GM19351 (cell line): ENCODE measurements around the gene FOXF1.

Experiments
- ATAC-seq: cut with Tn5 transposase; IDR thresholded peaks from one replicate; pipeline ENCODE4 v1.9.1; 2021; ENCODE audit warnings: mild to moderate bottlenecking, moderate library complexity; ENCODE audit not compliant: unreplicated experiment

FOXF1 gene

DNA sequence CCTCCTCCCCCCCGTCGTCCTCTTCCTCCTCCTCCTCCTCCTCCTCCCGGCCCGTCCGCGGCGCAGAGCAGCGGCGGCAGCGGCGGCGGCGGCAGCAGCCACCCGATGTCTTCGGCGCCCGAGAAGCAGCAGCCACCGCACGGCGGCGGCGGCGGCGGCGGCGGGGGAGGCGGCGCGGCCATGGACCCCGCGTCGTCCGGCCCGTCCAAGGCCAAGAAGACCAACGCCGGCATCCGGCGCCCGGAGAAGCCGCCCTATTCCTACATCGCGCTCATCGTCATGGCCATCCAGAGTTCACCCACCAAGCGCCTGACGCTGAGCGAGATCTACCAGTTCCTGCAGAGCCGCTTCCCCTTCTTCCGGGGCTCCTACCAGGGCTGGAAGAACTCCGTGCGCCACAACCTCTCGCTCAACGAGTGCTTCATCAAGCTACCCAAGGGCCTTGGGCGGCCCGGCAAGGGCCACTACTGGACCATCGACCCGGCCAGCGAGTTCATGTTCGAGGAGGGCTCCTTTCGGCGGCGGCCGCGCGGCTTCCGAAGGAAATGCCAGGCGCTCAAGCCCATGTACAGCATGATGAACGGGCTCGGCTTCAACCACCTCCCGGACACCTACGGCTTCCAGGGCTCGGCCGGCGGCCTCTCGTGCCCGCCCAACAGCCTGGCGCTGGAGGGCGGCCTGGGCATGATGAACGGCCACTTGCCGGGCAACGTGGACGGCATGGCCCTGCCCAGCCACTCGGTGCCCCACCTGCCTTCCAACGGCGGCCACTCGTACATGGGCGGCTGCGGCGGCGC lies at the start of gene FOXF1:
Gene FOXF1 (plus strand): TSS at position 63 of the 797 bp plus-strand sequence. CDS start 43 bp downstream, at position 106.
- ATAC-seq, result no peak

- ATAC-seq, result no peak
Observed at GRCh38 chr16:86461037-86461436, 49.3 kb upstream of the FOXF1 start.

- no peak for ATAC-seq
Observed at GRCh38 chr16:86462334-86463084, 47.8 kb upstream of the FOXF1 start.

DNA sequence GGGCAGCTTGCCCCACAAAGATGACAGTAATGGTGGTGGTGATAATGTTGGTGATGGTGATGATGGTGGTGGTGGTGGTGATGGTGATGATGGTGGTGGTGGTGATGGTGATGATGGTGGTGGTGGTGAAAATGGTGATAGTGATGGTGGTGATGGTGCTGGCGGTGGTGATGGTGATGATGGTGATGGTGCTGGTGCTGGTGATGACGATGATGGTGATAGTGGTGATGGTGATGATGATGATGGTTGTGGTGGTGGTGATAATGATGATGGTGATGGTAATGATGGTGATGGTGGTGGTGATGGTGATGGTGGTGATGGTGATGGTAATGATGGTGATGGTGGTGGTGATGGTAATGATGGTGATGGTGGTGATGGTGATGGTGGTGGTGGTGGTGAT lies 46.3 kb upstream of the FOXF1 start:
- no peak for ATAC-seq

DNA sequence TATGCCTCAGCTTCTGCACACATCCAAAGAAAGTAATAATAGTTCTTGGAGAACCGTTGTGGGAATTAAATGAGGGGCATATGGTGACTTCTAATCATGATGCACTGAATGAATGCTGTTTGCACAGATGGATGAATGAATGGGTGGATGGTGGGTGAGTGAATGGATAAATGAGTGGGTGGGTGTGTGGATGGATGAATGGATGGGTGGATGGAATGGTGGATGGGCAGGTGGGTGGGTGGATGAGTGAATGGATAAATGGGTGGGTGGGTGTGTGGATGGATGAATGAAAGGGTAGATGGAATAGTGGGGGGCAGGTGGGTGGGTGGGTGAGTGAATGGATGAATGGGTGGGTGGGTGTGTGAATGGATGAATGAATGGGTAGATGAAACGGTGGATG lies 44.9 kb upstream of the FOXF1 start:
- no peak for ATAC-seq

- no peak for ATAC-seq
Observed at GRCh38 chr16:86466696-86467406, 43.5 kb upstream of the FOXF1 start.

GRCh38 chr16:86467490-86467889 lies 42.8 kb upstream of the FOXF1 start:
- ATAC-seq, result no peak

DNA sequence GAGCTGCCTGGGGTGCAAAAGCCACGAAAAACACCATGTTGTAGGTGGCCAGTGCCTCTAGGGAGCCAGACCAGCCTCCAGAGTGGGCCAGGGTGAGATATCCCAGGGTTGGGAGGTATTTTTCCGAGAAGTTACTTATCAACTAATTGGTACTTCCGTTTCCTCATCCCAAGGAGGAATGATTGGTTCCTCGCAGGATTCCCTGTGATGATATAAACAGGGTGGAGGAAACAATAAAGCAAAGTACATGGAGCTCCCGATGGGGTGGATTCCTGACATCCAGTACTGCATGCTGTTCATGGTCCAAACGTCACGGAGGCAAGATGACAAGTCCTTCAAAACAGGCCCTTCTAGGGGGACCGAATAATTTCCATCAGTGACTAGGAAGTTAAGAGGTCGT lies 39.4 kb upstream of the FOXF1 start:
- ATAC-seq, result no peak

DNA sequence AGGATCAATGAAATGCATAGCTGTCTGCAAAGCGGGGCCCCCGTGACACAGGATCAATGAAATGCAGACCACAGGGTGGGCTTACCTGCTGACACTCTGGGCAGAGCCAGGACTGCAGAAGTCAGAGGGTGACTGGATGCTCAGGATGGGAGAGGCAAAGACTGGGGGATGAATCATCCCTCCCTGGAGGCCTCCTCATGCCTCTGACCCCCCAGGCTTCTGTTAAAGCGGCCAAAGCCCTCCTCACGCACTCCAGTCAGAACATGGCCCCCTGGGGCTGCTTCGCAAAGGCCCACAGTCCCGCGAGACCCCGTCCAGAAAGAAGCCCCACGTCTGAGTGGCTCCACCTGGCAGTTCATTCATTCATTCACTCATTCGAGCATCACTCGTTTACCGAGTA lies 38.4 kb upstream of the FOXF1 start:
- no peak for ATAC-seq

DNA sequence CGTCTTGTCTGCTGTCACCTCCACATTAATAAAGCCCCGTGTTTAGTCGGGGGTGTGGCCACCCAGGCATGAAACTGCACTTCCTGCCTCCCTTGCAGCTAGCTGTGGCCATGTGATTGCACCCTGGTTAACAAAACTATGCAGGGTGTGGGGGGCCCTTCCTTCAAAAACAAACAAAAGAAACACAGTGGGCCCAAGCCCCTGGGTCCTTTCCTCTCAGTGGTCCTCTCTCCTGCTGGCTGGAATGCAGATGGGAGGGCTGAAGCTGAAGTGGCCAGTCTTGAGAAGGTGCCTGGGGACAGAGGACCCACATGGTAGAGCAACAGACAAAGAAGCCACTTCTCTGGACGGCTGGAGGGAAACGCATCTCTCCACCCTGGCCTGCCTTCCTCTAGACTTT lies 38.0 kb upstream of the FOXF1 start:
- no peak for ATAC-seq

GRCh38 chr16:86476956-86477534 lies 33.3 kb upstream of the FOXF1 start:
- ATAC-seq, result no peak

DNA sequence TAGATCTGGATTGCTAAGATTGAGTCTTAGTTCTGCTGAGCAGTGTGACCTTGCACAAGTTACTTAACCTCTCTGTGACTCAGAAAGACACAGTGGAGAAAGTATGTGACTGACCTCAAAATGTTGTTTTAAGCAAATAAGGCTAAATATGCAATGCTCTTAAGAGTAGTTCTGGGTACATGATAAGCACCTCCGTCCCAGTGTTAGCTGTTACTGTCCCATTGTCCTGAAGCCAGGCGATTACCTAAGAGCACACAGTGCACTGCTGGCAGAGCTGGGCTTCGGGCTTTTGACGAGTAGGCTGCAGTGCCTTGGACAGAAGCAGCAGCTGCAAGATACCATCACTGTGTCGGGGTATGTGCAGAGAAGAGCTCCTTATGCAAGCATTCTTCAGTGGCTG lies 32.7 kb upstream of the FOXF1 start:
- ATAC-seq, result no peak

DNA sequence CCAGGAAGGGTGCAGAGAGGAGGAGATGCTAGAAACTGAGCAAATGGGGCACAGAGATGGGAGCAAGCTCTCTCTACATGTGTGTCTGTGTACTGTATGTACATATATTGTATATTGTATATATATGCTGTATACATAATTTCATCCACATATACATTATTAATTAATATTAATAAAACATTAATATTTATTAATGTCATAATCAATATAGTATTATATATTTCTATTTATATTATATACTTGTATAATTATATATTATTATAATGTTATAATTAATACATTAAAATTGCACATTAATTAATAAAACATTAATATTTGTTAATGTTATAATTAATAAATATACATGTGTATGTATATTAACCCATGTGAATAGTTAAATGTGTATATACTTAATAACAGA lies 31.5 kb upstream of the FOXF1 start:
- ATAC-seq, result no peak

- no peak for ATAC-seq
Observed at GRCh38 chr16:86479419-86479818, 30.9 kb upstream of the FOXF1 start.

GRCh38 chr16:86480444-86480843 lies 29.9 kb upstream of the FOXF1 start:
- ATAC-seq, result no peak

- ATAC-seq, result no peak
Observed at GRCh38 chr16:86481607-86482006, 28.7 kb upstream of the FOXF1 start.

DNA sequence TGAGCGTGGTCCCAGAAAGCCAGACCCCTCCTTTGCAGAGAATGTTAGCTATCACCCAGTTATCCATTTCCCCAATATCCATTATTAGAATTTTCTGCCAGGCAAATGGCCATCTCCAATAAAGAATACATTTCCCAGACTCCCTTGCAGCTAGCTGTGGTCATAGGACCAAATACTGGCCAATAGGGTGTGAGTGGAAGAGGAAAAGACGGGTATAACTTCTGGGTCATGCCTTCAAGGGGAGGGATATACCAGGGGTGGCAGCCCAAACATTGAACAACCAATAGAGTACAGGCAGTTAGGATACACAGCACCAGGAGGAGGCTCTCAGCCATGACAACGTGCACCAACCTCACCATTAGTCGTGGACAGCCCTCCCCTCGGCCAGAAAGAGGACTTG lies 26.1 kb upstream of the FOXF1 start:
- no peak for ATAC-seq

- no peak for ATAC-seq
Observed at GRCh38 chr16:86485746-86486145, 24.6 kb upstream of the FOXF1 start.

- ATAC-seq, result no peak
Observed at GRCh38 chr16:86490859-86491639, 19.3 kb upstream of the FOXF1 start.

GRCh38 chr16:86491640-86492023 lies 18.7 kb upstream of the FOXF1 start:
- ATAC-seq, result no peak
